Sigmoid colon (tissue), 7 donors: ENCODE data around the gene CD44. TPM values are rescaled to one million over a fixed set of nuclear protein-coding genes. Genes with fewer than 3 reads are reported as not detected.
A peak's percentile ranks its signal among the peaks of the same experiment; 100 is the strongest.

Experiments used
- DNase-seq: peaks from one replicate; pipeline ENCODE4 v3.0.0-alpha.2; 2019
- H3K27ac ChIP-seq, 4 donors: fragments of 200-600 bp; sonication (generic); one replicate each; pipeline ENCODE4 v1.5.1; 2016 to 2019; ENCODE audit warnings: mild to moderate bottlenecking in 1 of 4
- H3K27me3 ChIP-seq, 3 donors: fragments of 200-600 bp; sonication (generic); one replicate each; pipeline ENCODE4 v1.5.1; 2019; ENCODE audit warnings: mild to moderate bottlenecking in 1 of 3
- H3K36me3 ChIP-seq, 4 donors: fragments of 200-600 bp; sonication (generic); one replicate each; pipeline ENCODE4 v1.5.1; 2016 to 2019
- H3K4me1 ChIP-seq, 4 donors: fragments of 200-600 bp; sonication (generic); one replicate each; pipeline ENCODE4 v1.5.1; 2017 to 2019
- H3K4me3 ChIP-seq, 4 donors: fragments of 200-600 bp; sonication (generic); one replicate each; pipeline ENCODE4 v1.5.1; 2017 to 2019; ENCODE audit warnings: mild to moderate bottlenecking in 2 of 4, moderate library complexity in 1 of 4
- H3K9me3 ChIP-seq, 4 donors: fragments of 200-600 bp in 3 of 4; sonication (generic) in 3 of 4; one replicate each; pipeline versions ENCODE4 v1.5.1 to v1.6.1; 2013 to 2019
- EP300 ChIP-seq, 4 donors: sonication (generic); formaldehyde crosslinking; IDR thresholded peaks; one replicate each; pipeline ENCODE4 v1.6.1; 2017; ENCODE audit warnings: antibody characterized with exemption in 4 of 4
- POLR2A ChIP-seq, 2 donors: fragments of 450-650 bp; IDR thresholded peaks; one replicate each; pipeline ENCODE4 v1.6.1; 2016; ENCODE audit warnings: antibody characterized with exemption in 2 of 2, mild to moderate bottlenecking in 2 of 2, moderate library complexity in 2 of 2
- POLR2AphosphoS5 ChIP-seq, 4 donors: sonication (generic); formaldehyde crosslinking; IDR thresholded peaks; one replicate each; pipeline ENCODE4 v1.6.1; 2017; ENCODE audit warnings: antibody characterized with exemption in 4 of 4
- WGBS, 2 donors: extraction: QIAGEN DNeasy Blood & Tissue Kit; methylation state at CpG; one replicate each; pipeline ENCODE4 v1.1.7; 2013; 5-methylcytosine and 5-hydroxymethylcytosine counted together
- intact Hi-C: fragments of 100-400 bp; cut with DNase I; formaldehyde crosslinking; loops from one replicate; pipeline ENCODE4 v1.15.1; 2023
- polyA plus RNA-seq, 3 donors: library from polyadenylated mRNA; stranded (reverse); fragments of 200-250 nt; gene quantifications; one replicate each; pipeline ENCODE4 v1.2.3, GENCODE V29; 2013
- total RNA-seq, 4 donors: library from RNA; depleted of rRNA; stranded (reverse); fragments of >200 nt; gene quantifications; one replicate each; pipeline ENCODE4 v1.1.0, GENCODE V29; 2016
- TF ChIP-seq, protein P1 (sequence below), 4 experiments: fragments of 450-650 bp in 3 of 4; fragments of 200-600 bp in 1 of 4; IDR thresholded peaks; one replicate each; pipeline ENCODE4 v1.5.1; 2016 to 2019; ENCODE audit warnings: antibody characterized with exemption in 4 of 4, mild to moderate bottlenecking in 3 of 4, moderate library complexity in 2 of 4
- donor health status: healthy with polysubstance abuse.
- donor health status: Bipolar disorder and iron deficiency.
- donor health status: healthy.

Gene CD44
- total and polyA plus RNA-seq, 7 donors = 28.4 to 228 (median 76.4) TPM

GRCh38 chr11:35241531-35241930 lies 102.6 kb downstream of the CD44 start:
- DNase-seq = no peak
- no peak overlapping the region for H3K27ac ChIP-seq
- H3K27me3 ChIP-seq = no peaks in the 10 kb centered on the region
- H3K4me1 ChIP-seq = peaks cover 0 to 46% (median 24%) of the 10 kb centered on the region in 4 donors
- H3K36me3 ChIP-seq = no peaks in the 10 kb centered on the region
- H3K9me3 ChIP-seq = no peaks in the 10 kb centered on the region
- intact Hi-C loops = loop anchor here (5.0 kb wide), 1 partner anchor 99 kb away; no protein-coding TSS in a partner anchor
- WGBS, 2 donors = 97 to 98% methylated on average over 1 of the region's 1 CpG
- TF ChIP-seq EP300 (IDR thresholded peaks at IDR 0.05) (no peak), POLR2AphosphoS5 (IDR thresholded peaks at IDR 0.05) (no peak), POLR2A (IDR thresholded peaks at IDR 0.05) (no peak)
- TF ChIP-seq, protein P1, sequence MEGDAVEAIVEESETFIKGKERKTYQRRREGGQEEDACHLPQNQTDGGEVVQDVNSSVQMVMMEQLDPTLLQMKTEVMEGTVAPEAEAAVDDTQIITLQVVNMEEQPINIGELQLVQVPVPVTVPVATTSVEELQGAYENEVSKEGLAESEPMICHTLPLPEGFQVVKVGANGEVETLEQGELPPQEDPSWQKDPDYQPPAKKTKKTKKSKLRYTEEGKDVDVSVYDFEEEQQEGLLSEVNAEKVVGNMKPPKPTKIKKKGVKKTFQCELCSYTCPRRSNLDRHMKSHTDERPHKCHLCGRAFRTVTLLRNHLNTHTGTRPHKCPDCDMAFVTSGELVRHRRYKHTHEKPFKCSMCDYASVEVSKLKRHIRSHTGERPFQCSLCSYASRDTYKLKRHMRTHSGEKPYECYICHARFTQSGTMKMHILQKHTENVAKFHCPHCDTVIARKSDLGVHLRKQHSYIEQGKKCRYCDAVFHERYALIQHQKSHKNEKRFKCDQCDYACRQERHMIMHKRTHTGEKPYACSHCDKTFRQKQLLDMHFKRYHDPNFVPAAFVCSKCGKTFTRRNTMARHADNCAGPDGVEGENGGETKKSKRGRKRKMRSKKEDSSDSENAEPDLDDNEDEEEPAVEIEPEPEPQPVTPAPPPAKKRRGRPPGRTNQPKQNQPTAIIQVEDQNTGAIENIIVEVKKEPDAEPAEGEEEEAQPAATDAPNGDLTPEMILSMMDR (IDR thresholded peaks at IDR 0.05) = no peak
- no peak overlapping the region for H3K4me3 ChIP-seq

DNA sequence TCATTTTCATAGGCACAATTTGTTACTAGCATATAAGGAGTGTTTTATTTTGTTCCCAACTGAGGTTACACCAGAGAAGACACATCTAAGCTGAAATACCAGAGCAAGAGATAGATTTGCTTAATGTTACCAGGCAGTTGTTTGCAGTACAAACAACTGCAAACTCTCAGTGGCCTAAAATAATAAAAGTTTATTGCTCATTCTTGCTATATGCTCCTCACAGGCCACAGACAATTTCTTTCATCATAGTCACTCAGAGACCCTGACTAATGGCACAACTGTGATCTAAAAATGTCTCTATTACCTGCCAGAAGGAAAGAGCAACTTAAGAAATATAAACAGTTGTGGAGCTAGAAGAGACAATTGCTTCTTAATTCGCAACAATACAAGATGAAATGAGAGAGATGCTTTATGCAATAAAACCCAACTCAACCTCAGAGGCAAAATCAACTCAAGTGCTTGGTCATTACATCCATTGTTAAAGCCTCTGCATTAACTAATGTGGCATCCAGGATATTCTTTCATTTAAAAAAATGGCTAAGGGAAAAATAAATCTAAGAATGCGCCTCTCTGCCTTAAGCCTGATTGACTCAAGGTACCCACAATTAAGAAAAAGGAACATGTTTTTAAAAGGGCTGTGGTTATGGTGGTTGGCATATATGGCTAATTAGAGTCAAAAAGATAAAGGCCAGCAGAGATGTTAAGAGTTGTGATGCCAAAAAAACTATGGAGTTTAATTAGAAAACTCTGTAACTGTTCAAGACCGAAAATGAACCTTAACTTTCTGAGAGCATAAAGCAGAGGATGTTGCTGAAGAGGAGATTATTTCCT lies 103.7 kb downstream of the CD44 start:
- Histone ChIP-seq H3K27me3 (no peaks in the 10 kb centered on the region), H3K9me3 (no peaks in the 10 kb centered on the region), H3K27ac (peak overlapping the region in 1 of 4 donors; percentile 42), H3K4me1 (peaks cover 0 to 52% (median 34%) of the 10 kb centered on the region in 4 donors), H3K36me3 (no peaks in the 10 kb centered on the region), H3K4me3 (no peak overlapping the region)
- intact Hi-C loops = loop anchor here (5.0 kb wide), 1 partner anchor 100 kb away; no protein-coding TSS in a partner anchor
- no peak for DNase-seq
- TF ChIP-seq, protein P1 (IDR thresholded peaks at IDR 0.05) = no peak
- TF ChIP-seq EP300 (IDR thresholded peaks at IDR 0.05) (no peak), POLR2AphosphoS5 (IDR thresholded peaks at IDR 0.05) (no peak), POLR2A (IDR thresholded peaks at IDR 0.05) (no peak)
- WGBS, 2 donors = 72 to 75% methylated on average over 3 of the region's 3 CpGs

- intact Hi-C loops = loop anchor here (5.0 kb wide), 1 partner anchor 101 kb away; no protein-coding TSS in a partner anchor
- TF ChIP-seq POLR2A (IDR thresholded peaks at IDR 0.05) (no peak), EP300 (IDR thresholded peaks at IDR 0.05) (no peak), POLR2AphosphoS5 (IDR thresholded peaks at IDR 0.05) (no peak)
- TF ChIP-seq, protein P1 (IDR thresholded peaks at IDR 0.05) = no peak
- Histone ChIP-seq H3K9me3 (no peaks in the 10 kb centered on the region), H3K27ac (no peak overlapping the region), H3K36me3 (no peaks in the 10 kb centered on the region), H3K4me1 (peaks cover 0 to 52% (median 33%) of the 10 kb centered on the region in 4 donors), H3K27me3 (no peaks in the 10 kb centered on the region), H3K4me3 (no peak overlapping the region)
- no peak for DNase-seq
- WGBS, 2 donors = 91 to 95% methylated on average over 2 of the region's 2 CpGs
Measured at GRCh38 chr11:35243774-35244173, 104.8 kb downstream of the CD44 start.

- peaks cover 0 to 45% (median 28%) of the 10 kb centered on the region in 4 donors for H3K4me1 ChIP-seq
- no peaks in the 10 kb centered on the region for H3K9me3 ChIP-seq
- 88% methylated on average over 4 of the region's 4 CpGs for WGBS, 2 donors
- intact Hi-C loops = no loop called here
- no peak for DNase-seq
- H3K27me3 ChIP-seq = no peaks in the 10 kb centered on the region
- no peak overlapping the region for H3K4me3 ChIP-seq
- TF ChIP-seq EP300 (IDR thresholded peaks at IDR 0.05) (no peak), POLR2AphosphoS5 (IDR thresholded peaks at IDR 0.05) (no peak), POLR2A (IDR thresholded peaks at IDR 0.05) (no peak)
- H3K36me3 ChIP-seq = no peaks in the 10 kb centered on the region
- H3K27ac ChIP-seq = peak overlapping the region in 2 of 4 donors; percentile 8 to 87
Measured at GRCh38 chr11:35245056-35245455, 106.1 kb downstream of the CD44 start.

- TF ChIP-seq, protein P1 (IDR thresholded peaks at IDR 0.05) = no peak
- TF ChIP-seq EP300 (IDR thresholded peaks at IDR 0.05) (no peak), POLR2A (IDR thresholded peaks at IDR 0.05) (no peak), POLR2AphosphoS5 (IDR thresholded peaks at IDR 0.05) (no peak)
- no peak for DNase-seq
- intact Hi-C loops = no loop called here
- Histone ChIP-seq H3K36me3 (no peaks in the 10 kb centered on the region), H3K27ac (peak overlapping the region; percentile 59 to 87 (median 76)), H3K27me3 (no peaks in the 10 kb centered on the region), H3K4me1 (peaks cover 0 to 45% (median 28%) of the 10 kb centered on the region in 4 donors), H3K4me3 (no peak overlapping the region), H3K9me3 (no peaks in the 10 kb centered on the region)
- WGBS, 2 donors = 85 to 93% methylated on average over 1 of the region's 1 CpG
Measured at GRCh38 chr11:35245786-35246185, 106.8 kb downstream of the CD44 start.
